Measurements from ENCODE around the gene MYO5A. TPM values are rescaled to one million over a fixed set of nuclear protein-coding genes. Genes with fewer than 3 reads are reported as not detected.

The MYO5A gene
- total RNA-seq, 1 experiment from 2014 or later, result 17.6 TPM

- no peak overlapping the region for H2AFZ ChIP-seq (ENCODE audit: low read depth, low read length, poor library complexity, severe bottlenecking)
- no peaks in the 10 kb centered on the region for H4K20me1 ChIP-seq (ENCODE audit: insufficient read depth)
- H3K9me3 ChIP-seq (ENCODE audit: control insufficient read depth in 1 of 2, insufficient read depth in 1 of 2, low read depth in 1 of 2, low read length in 2 of 2), result no peaks in the 10 kb centered on the region
- H3K36me3 ChIP-seq (ENCODE audit: control insufficient read depth in 1 of 2, insufficient read depth in 2 of 2, low read length in 2 of 2), result no peaks in the 10 kb centered on the region
- no peaks in the 10 kb centered on the region for H3K79me2 ChIP-seq (ENCODE audit: insufficient read depth, low read length)
- ChIA-PET RAD21 (ENCODE audit: low non-redundant PET in 1 of 2, low total read pairs in 2 of 2, uncharacterized antibody in 2 of 2, unreplicated experiment in 2 of 2) (no interaction called here), CTCF (no interaction called here), POLR2A (no interaction called here)
- H3K9me2 ChIP-seq (ENCODE audit: insufficient read depth), result no peaks in the 10 kb centered on the region
- no peak overlapping the region for H3K9ac ChIP-seq (ENCODE audit: low read length)
- no peak overlapping the region for H3K27ac ChIP-seq (ENCODE audit: low read depth, low read length)
- intact Hi-C loops (cut with micrococcal nuclease), result no loop called here
- no peak for DNase-seq (ENCODE audit: low read depth, low spot score)
- TF ChIP-seq ATF3 (IDR thresholded peaks at IDR 0.05) (no peak), REST (IDR thresholded peaks at IDR 0.05; ENCODE audit: low read depth) (no peak), CEBPB (IDR thresholded peaks at IDR 0.05; ENCODE audit: low read depth) (no peak), ZBTB33 (IDR thresholded peaks at IDR 0.05; ENCODE audit: extremely low read depth, insufficient replicate concordance, low read length) (no peak)
- H3K27me3 ChIP-seq (ENCODE audit: insufficient read depth, low read length), result no peaks in the 10 kb centered on the region
- peaks cover 0 to 13% of the 10 kb centered on the region in 2 experiments; a peak in 1 of 4 replicates for H3K4me1 ChIP-seq (ENCODE audit: control insufficient read depth in 1 of 2, insufficient read depth in 2 of 2, low read length in 2 of 2)
- BruUV-seq (replicated peaks), result no TSS peak
- no peak for ATAC-seq
- no peak overlapping the region for H3K4me2 ChIP-seq (ENCODE audit: low read length)
- no peak overlapping the region for H3K4me3 ChIP-seq (replicated peaks in 1 of 2; ENCODE audit: low read depth in 1 of 2, low read length in 2 of 2)
Observed at GRCh38 chr15:52480990-52481389, 47.7 kb downstream of the MYO5A start.

All from HCT116 (cell line).